Neural cell (in vitro differentiated cells): ENCODE measurements around the gene UBA6.

ENCODE experiments used
- EP300 ChIP-seq: fragments of 450-650 bp; conservative IDR thresholded peaks from 2 replicates; pipeline ENCODE4 v1.6.1; 2014; ENCODE audit warnings: antibody characterized with exemption, mild to moderate bottlenecking, moderate library complexity; ENCODE audit not compliant: poor library complexity, severe bottlenecking
- EZH2 ChIP-seq: fragments of 200-600, 300-800 bp; shearing (Covaris generic), sonication (generic); IDR thresholded peaks from 2 replicates; pipeline ENCODE4 v1.6.1; 2014; ENCODE audit warnings: antibody characterized with exemption, low read length, borderline replicate concordance, mild to moderate bottlenecking; ENCODE audit not compliant: insufficient read depth, poor library complexity, severe bottlenecking
- POLR2AphosphoS5 ChIP-seq: IDR thresholded peaks from 2 replicates; pipeline ENCODE4 v1.6.1; 2012
- REST ChIP-seq: IDR thresholded peaks from 2 replicates; pipeline ENCODE4 v1.6.1; 2012; ENCODE audit warnings: borderline replicate concordance
- TF ChIP-seq, protein P1 (sequence below): fragments of 450-650 bp; IDR thresholded peaks from 2 replicates; pipeline ENCODE4 v1.5.1; 2014; ENCODE audit warnings: antibody characterized with exemption, mild to moderate bottlenecking, moderate library complexity; ENCODE audit not compliant: poor library complexity, severe bottlenecking

DNA sequence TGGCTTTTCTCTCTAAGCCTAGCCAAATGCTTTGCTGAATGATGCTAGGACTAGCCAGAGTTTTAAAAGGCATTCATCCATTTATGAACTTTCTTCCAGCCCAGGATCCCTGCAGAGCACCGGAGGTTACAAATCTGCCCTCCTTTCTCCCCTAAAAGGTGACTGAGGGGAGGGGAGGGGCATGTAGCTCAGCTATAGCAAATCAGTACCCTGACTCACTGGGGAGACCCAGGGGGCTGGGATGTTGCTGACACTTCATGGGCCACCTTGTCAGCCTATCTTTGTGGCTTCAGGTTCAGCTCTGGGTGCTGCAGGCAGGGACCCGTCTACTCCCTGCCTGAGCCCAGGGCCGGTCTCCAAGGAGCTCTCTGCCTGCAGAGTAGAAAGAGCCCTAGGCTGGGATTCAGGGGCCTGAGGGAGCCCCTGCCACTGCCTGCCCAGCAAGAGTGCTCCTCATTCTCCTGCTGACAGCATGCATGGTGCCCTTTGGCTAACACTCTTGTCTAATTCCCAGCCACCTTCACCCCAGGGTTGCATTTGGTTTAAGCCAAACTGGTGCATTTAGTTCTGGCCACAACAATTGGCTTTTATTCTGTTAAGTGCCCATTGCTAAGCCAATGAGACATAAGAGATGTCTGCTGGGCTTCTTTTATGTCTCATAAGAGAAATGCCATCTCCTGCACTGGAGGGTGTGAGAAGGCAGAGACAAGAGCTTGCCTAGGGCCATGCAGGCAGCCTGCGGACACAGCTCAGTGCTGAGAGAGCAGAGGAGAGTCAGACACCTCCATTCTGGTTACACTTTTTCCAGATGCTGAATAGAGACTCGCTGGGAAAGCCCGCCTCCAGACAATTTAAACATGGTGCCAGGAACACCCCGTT lies 11.9 kb upstream of the UBA6 start:
- no peak for TF ChIP-seq POLR2AphosphoS5
- TF ChIP-seq, protein P1, sequence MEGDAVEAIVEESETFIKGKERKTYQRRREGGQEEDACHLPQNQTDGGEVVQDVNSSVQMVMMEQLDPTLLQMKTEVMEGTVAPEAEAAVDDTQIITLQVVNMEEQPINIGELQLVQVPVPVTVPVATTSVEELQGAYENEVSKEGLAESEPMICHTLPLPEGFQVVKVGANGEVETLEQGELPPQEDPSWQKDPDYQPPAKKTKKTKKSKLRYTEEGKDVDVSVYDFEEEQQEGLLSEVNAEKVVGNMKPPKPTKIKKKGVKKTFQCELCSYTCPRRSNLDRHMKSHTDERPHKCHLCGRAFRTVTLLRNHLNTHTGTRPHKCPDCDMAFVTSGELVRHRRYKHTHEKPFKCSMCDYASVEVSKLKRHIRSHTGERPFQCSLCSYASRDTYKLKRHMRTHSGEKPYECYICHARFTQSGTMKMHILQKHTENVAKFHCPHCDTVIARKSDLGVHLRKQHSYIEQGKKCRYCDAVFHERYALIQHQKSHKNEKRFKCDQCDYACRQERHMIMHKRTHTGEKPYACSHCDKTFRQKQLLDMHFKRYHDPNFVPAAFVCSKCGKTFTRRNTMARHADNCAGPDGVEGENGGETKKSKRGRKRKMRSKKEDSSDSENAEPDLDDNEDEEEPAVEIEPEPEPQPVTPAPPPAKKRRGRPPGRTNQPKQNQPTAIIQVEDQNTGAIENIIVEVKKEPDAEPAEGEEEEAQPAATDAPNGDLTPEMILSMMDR: no peak
- no peak for TF ChIP-seq REST
- TF ChIP-seq EP300: no peak
- TF ChIP-seq EZH2: no peak
